Astrocyte of the spinal cord (primary cell): ENCODE results near the gene CPT1B.

Experiments used
- DNase-seq: peaks from one replicate; pipeline ENCODE4 v3.0.0; 2011; ENCODE audit warnings: low read depth, low spot score
- H3K4me3 ChIP-seq: 2 replicates; pipeline ENCODE4 v1.5.1; 2011; ENCODE audit warnings: low read depth, mild to moderate bottlenecking, low read length, moderate library complexity
- in situ Hi-C: cut with HindIII; loops from 2 replicates; pipeline ENCODE4 v1.10.0; 2017; ENCODE audit warnings: low sequenced_read_pairs
- TF ChIP-seq, protein P1 (sequence below): IDR thresholded peaks from 2 replicates; pipeline ENCODE4 v1.5.1; 2012; ENCODE audit warnings: low read depth, mild to moderate bottlenecking, low read length, inconsistent platforms

CPT1B gene

GRCh38 chr22:50577987-50578775 is at the start of gene CPT1B:
CPT1B (minus strand) TSS chr22:50578427; CDS start chr22:50577915, 512 bp downstream.
- in situ Hi-C loops = no loop called here
- H3K4me3 ChIP-seq = no peak within 1 kb of the TSS
- TF ChIP-seq, protein P1, sequence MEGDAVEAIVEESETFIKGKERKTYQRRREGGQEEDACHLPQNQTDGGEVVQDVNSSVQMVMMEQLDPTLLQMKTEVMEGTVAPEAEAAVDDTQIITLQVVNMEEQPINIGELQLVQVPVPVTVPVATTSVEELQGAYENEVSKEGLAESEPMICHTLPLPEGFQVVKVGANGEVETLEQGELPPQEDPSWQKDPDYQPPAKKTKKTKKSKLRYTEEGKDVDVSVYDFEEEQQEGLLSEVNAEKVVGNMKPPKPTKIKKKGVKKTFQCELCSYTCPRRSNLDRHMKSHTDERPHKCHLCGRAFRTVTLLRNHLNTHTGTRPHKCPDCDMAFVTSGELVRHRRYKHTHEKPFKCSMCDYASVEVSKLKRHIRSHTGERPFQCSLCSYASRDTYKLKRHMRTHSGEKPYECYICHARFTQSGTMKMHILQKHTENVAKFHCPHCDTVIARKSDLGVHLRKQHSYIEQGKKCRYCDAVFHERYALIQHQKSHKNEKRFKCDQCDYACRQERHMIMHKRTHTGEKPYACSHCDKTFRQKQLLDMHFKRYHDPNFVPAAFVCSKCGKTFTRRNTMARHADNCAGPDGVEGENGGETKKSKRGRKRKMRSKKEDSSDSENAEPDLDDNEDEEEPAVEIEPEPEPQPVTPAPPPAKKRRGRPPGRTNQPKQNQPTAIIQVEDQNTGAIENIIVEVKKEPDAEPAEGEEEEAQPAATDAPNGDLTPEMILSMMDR = no peak
- DNase-seq = no peak

- DNase-seq = no peak
- peak overlapping the region; percentile 81 for H3K4me3 ChIP-seq
- TF ChIP-seq, protein P1 = no peak
- in situ Hi-C loops = no loop called here
Measured at GRCh38 chr22:50626850-50627641, 48.8 kb upstream of the CPT1B start.

- in situ Hi-C loops = no loop called here
- H3K4me3 ChIP-seq = no peak overlapping the region
- TF ChIP-seq, protein P1 = no peak
- no peak for DNase-seq
Measured at GRCh38 chr22:50626314-50626849, 48.2 kb upstream of the CPT1B start.

DNA sequence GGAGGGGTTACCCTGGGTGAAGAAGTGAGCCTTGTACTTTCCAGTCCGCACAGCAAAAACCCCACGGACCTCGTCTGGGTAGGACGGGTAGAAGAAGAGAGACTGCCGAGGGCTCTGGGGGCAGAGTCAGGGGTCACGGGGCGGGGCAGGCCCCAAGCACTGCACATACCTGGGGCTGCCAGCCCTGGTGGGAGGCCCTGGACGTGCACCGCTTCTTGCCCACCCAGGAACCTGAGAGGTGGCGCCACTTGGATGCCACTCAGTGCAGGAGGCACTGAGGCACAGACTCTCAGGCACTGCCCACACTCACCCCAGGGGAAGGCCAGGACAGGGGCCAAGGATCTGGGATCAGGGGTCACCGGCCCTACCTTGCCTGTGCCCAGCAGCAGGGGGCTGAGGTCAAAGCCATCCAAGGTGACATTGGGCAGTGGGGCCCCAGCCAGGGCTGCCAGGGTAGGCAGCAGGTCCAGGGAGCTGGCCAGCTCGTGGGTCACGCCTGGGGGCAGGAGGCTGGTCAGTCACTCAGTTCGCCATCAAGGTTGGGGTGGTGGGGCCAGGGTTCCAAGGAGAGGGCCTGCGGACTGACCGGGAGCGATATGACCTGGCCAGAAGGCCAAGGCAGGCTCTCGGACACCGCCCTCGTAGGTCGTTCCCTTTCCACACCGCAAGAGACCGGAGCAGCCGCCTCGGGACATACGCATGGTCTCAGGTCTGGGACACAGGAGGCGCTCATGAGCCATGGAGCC is 47.5 kb upstream of the CPT1B start:
- in situ Hi-C loops = no loop called here
- DNase-seq = no peak
- TF ChIP-seq, protein P1 = no peak
- H3K4me3 ChIP-seq = no peak overlapping the region

DNA sequence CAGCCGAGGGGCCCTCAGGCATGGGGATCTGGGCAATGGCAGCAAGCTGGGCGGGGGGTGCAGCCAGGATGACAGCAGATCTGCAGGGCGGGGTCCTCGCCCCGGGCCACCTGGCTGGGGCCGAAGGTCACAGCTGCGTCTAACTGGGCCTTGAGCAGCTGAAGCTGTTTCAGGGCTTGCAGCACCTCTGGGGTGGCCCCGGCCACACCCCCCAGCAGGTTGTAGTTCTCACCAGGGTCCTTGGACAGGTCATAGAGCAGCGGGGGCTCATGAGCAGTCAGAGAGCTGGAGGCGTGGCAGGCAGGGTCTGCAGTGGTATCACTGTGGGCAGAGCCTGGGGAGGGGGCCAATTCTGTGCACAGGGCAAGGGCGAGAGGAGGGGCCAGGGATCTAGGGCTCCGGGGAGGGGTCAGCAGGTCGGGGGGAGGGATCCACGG is 46.9 kb upstream of the CPT1B start:
- TF ChIP-seq, protein P1 = no peak
- no peak for DNase-seq
- H3K4me3 ChIP-seq = no peak overlapping the region
- in situ Hi-C loops = no loop called here
